ENCODE results near the gene TRMT11. TPM values are rescaled to one million over a fixed set of nuclear protein-coding genes. Genes with fewer than 3 reads are reported as not detected.

TRMT11 gene
- polyA plus RNA-seq, 3 donors: 2.1 to 3.3 (median 2.1) TPM

DNA sequence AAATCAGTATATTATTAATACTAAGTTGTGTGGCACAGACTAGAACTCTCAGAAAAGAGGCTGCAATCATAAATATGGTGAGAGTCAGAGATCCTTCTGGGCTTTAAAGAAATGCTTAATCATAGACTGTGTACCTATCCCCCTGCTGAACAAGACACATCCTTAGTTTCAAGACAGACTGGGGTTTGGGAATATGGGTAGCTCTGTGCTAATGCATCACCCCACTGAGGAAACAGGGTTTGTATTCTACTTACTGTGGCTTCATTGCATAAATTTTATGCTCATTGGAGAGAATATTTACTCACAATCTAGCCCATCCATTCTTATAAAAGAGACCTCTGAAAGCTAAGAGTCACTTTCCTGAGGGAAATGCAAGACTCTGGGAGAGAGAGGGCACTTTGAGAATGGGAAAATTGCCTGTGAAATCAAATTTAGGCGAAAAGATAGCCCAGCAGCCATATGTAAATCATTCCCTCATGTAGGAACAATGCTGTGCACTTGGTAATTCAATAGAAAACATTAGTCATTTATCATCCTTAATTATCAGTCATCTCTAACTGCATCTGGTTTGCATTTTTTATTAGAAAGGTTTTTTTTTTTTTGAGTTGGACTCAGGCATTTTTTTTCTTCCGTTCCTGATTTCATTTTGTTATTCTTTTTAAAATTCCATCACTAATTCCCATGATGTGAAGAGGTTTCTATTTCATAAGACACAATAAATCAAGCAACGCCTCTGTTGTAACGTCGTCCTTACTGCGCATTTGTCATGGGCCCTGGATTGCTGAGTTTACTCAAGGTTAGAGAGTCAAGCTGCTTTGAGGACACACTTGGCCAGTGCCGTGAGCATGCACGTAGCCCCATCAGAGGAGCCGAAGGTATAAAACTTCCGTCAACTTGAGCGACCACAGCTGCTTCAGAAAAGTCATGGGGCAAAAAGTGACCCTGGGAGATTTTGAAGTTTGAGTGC lies 91.8 kb downstream of the TRMT11 start:
- Histone ChIP-seq H3K27ac (ENCODE audit: low read depth in 1 of 2, low read length in 2 of 2) (no peak overlapping the region), H3K79me2 (ENCODE audit: insufficient read depth, low read length) (no peaks in the 10 kb centered on the region), H2AFZ (ENCODE audit: insufficient read depth, low read depth, low read length, poor library complexity, severe bottlenecking) (no peak overlapping the region), H4K20me1 (ENCODE audit: insufficient read depth, low read length) (no peaks in the 10 kb centered on the region), H3K36me3 (replicated peaks in 1 of 2; ENCODE audit: control insufficient read depth in 1 of 2, insufficient read depth in 2 of 2, low read length in 2 of 2) (no peaks in the 10 kb centered on the region), H3K4me3 (replicated peaks in 1 of 3; ENCODE audit: low read depth in 2 of 3, low read length in 3 of 3) (no peak overlapping the region), H3K4me1 (ENCODE audit: control insufficient read depth in 1 of 2, insufficient read depth in 2 of 2, low read length in 2 of 2) (no peaks in the 10 kb centered on the region), H3K27me3 (ENCODE audit: control insufficient read depth in 2 of 2, insufficient read depth in 2 of 2, low read length in 2 of 2) (no peaks in the 10 kb centered on the region), H3K4me2 (replicated peaks; ENCODE audit: extremely low read depth, low read length, poor library complexity, severe bottlenecking) (no peak overlapping the region), H3K9ac (ENCODE audit: insufficient read depth, low read length, poor library complexity, severe bottlenecking) (no peak overlapping the region), H3K9me3 (replicated peaks in 1 of 2; ENCODE audit: control insufficient read depth in 1 of 2, insufficient read depth in 1 of 2, low read length in 2 of 2) (peaks cover 0 to 8% of the 10 kb centered on the region in 2 donors)
- 98% methylated on average over 5 of the region's 11 CpGs for WGBS (ENCODE audit: insufficient coverage)
- H3K4me1 Mint-ChIP-seq: no peaks in the 10 kb centered on the region
- peaks cover 0 to 10% (median 8%) of the 10 kb centered on the region in 7 donors for H3K9me3 Mint-ChIP-seq
- no peaks in the 10 kb centered on the region for H3K27me3 Mint-ChIP-seq (ENCODE audit: low read depth in 3 of 3)
- peaks cover 0 to 4% of the 10 kb centered on the region in 2 donors for H3K36me3 Mint-ChIP-seq
- no peak overlapping the region for H3K27ac Mint-ChIP-seq
- no peak for DNase-seq
- H3K4me3 Mint-ChIP-seq: no peak overlapping the region
- intact Hi-C loops (cut with micrococcal nuclease): no loop called here
- TF ChIP-seq, protein P1, sequence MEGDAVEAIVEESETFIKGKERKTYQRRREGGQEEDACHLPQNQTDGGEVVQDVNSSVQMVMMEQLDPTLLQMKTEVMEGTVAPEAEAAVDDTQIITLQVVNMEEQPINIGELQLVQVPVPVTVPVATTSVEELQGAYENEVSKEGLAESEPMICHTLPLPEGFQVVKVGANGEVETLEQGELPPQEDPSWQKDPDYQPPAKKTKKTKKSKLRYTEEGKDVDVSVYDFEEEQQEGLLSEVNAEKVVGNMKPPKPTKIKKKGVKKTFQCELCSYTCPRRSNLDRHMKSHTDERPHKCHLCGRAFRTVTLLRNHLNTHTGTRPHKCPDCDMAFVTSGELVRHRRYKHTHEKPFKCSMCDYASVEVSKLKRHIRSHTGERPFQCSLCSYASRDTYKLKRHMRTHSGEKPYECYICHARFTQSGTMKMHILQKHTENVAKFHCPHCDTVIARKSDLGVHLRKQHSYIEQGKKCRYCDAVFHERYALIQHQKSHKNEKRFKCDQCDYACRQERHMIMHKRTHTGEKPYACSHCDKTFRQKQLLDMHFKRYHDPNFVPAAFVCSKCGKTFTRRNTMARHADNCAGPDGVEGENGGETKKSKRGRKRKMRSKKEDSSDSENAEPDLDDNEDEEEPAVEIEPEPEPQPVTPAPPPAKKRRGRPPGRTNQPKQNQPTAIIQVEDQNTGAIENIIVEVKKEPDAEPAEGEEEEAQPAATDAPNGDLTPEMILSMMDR (IDR thresholded peaks at IDR 0.05): no peak

- H3K4me2 ChIP-seq (replicated peaks; ENCODE audit: extremely low read depth, low read length, poor library complexity, severe bottlenecking): no peak overlapping the region
- intact Hi-C loops (cut with micrococcal nuclease): no loop called here
- H3K4me3 ChIP-seq (replicated peaks in 1 of 3; ENCODE audit: low read depth in 2 of 3, low read length in 3 of 3): no peak overlapping the region
- H3K79me2 ChIP-seq (ENCODE audit: insufficient read depth, low read length): no peaks in the 10 kb centered on the region
- H3K27ac ChIP-seq (ENCODE audit: low read depth in 1 of 2, low read length in 2 of 2): no peak overlapping the region
- Mint-ChIP-seq H3K4me1 (peaks cover 5% of the 10 kb centered on the region), H3K27me3 (ENCODE audit: low read depth in 3 of 3) (no peaks in the 10 kb centered on the region), H3K4me3 (no peak overlapping the region), H3K27ac (no peak overlapping the region), H3K36me3 (no peaks in the 10 kb centered on the region), H3K9me3 (peaks cover 0 to 2% (median 0%) of the 10 kb centered on the region in 7 donors)
- no peak for DNase-seq
- TF ChIP-seq, protein P1 (IDR thresholded peaks at IDR 0.05): no peak
- no peaks in the 10 kb centered on the region for H3K4me1 ChIP-seq (ENCODE audit: control insufficient read depth in 1 of 2, insufficient read depth in 2 of 2, low read length in 2 of 2)
- H3K27me3 ChIP-seq (ENCODE audit: control insufficient read depth in 2 of 2, insufficient read depth in 2 of 2, low read length in 2 of 2): no peaks in the 10 kb centered on the region
- H3K9ac ChIP-seq (ENCODE audit: insufficient read depth, low read length, poor library complexity, severe bottlenecking): no peak overlapping the region
- H3K9me3 ChIP-seq (replicated peaks in 1 of 2; ENCODE audit: control insufficient read depth in 1 of 2, insufficient read depth in 1 of 2, low read length in 2 of 2): no peaks in the 10 kb centered on the region
- no peak overlapping the region for H2AFZ ChIP-seq (ENCODE audit: insufficient read depth, low read depth, low read length, poor library complexity, severe bottlenecking)
- H3K36me3 ChIP-seq (replicated peaks in 1 of 2; ENCODE audit: control insufficient read depth in 1 of 2, insufficient read depth in 2 of 2, low read length in 2 of 2): no peaks in the 10 kb centered on the region
- no CpG with 5 or more reads among the region's 1 CpG for WGBS (ENCODE audit: insufficient coverage)
- H4K20me1 ChIP-seq (ENCODE audit: insufficient read depth, low read length): no peaks in the 10 kb centered on the region
Observed at GRCh38 chr6:126083875-126084274, 97.5 kb downstream of the TRMT11 start.
